ENCODE results near the gene RSAD2.

- no peak for TF ChIP-seq BRF2 (IDR thresholded peaks at IDR 0.05; ENCODE audit: borderline replicate concordance, insufficient read depth, insufficient read length)
- no peak for TF ChIP-seq CAMTA2 (CRISPR knock-in tag; conservative IDR thresholded peaks at IDR 0.05)
- no peak for TF ChIP-seq MTA3 (IDR thresholded peaks at IDR 0.05; ENCODE audit: borderline replicate concordance)
- no peak for TF ChIP-seq ZNF280B (CRISPR knock-in tag; IDR thresholded peaks at IDR 0.05)
- TF ChIP-seq SP1 (CRISPR knock-in tag; IDR thresholded peaks at IDR 0.05): no peak
These were observed 65.3 kb downstream of the RSAD2 start for GRCh38 chr2:6942848-6943247.
